Fibroblast of villous mesenchyme (primary cell): ENCODE data around the gene RAB35. TPM values are rescaled to one million over a fixed set of nuclear protein-coding genes. Genes with fewer than 3 reads are reported as not detected.
A peak's percentile ranks its signal among the peaks of the same experiment; 100 is the strongest.

ENCODE experiments used
- DNase-seq: peaks from one replicate; pipeline ENCODE4 v3.0.0-alpha.2; 2010; ENCODE audit warnings: low read depth
- H3K4me3 ChIP-seq: 2 replicates; pipeline ENCODE4 v1.5.1; 2011; ENCODE audit warnings: low read depth, mild to moderate bottlenecking, low read length
- total RNA-seq: library from RNA; depleted of rRNA; stranded (reverse); fragments of >200 nt; gene quantifications from 2 replicates; pipeline ENCODE4 v1.2.3, GENCODE V29; 2012
- TF ChIP-seq, protein P1 (sequence below): IDR thresholded peaks from 2 replicates; pipeline ENCODE4 v1.5.1; 2012; ENCODE audit warnings: low read depth, mild to moderate bottlenecking, low read length; ENCODE audit not compliant: insufficient read depth

The RAB35 gene
- total RNA-seq, 1 donor: 24.6 TPM

DNA sequence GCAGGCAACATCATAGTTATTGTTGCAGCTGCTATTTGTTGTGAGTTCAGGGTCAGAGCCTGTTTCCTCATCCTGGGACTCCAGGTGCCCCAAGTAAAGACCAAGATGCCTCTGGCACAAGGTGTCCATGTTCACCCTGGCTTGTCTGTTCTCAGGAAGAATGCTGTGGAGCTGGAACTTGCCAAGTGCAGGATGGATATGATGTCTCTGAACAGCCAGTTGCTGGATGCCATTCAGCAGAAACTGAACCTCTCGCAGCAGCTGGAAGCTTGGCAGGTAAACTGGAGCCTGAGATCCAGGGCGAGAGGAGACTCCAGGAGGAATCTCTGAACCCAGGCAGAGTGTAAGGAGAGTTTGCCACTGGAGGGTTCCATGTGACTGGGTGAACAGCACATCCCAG, 26.8 kb downstream of the RAB35 start:
- DNase-seq: no peak
- TF ChIP-seq, protein P1, sequence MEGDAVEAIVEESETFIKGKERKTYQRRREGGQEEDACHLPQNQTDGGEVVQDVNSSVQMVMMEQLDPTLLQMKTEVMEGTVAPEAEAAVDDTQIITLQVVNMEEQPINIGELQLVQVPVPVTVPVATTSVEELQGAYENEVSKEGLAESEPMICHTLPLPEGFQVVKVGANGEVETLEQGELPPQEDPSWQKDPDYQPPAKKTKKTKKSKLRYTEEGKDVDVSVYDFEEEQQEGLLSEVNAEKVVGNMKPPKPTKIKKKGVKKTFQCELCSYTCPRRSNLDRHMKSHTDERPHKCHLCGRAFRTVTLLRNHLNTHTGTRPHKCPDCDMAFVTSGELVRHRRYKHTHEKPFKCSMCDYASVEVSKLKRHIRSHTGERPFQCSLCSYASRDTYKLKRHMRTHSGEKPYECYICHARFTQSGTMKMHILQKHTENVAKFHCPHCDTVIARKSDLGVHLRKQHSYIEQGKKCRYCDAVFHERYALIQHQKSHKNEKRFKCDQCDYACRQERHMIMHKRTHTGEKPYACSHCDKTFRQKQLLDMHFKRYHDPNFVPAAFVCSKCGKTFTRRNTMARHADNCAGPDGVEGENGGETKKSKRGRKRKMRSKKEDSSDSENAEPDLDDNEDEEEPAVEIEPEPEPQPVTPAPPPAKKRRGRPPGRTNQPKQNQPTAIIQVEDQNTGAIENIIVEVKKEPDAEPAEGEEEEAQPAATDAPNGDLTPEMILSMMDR: no peak
- no peak overlapping the region for H3K4me3 ChIP-seq

DNA sequence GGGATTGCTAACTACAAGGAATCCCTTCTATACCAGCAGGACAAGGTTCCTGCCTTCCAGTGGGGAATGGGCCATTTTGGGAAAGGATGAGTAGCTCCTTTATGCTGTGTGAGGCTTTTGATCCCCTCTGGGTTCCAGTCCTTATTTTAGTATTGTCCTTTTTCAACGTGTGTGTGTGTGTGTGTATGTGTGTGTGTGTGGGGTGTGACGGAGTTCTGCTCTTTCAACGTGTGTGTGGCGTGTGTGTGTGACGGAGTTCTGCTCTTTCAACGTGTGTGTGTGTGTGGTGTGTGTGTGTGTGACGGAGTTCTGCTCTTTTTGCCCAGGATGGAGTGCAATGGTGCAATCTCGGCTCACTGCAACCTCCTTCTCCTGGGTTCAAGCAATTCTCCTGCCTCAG, 27.4 kb downstream of the RAB35 start:
- TF ChIP-seq, protein P1: no peak
- H3K4me3 ChIP-seq: no peak overlapping the region
- no peak for DNase-seq

DNA sequence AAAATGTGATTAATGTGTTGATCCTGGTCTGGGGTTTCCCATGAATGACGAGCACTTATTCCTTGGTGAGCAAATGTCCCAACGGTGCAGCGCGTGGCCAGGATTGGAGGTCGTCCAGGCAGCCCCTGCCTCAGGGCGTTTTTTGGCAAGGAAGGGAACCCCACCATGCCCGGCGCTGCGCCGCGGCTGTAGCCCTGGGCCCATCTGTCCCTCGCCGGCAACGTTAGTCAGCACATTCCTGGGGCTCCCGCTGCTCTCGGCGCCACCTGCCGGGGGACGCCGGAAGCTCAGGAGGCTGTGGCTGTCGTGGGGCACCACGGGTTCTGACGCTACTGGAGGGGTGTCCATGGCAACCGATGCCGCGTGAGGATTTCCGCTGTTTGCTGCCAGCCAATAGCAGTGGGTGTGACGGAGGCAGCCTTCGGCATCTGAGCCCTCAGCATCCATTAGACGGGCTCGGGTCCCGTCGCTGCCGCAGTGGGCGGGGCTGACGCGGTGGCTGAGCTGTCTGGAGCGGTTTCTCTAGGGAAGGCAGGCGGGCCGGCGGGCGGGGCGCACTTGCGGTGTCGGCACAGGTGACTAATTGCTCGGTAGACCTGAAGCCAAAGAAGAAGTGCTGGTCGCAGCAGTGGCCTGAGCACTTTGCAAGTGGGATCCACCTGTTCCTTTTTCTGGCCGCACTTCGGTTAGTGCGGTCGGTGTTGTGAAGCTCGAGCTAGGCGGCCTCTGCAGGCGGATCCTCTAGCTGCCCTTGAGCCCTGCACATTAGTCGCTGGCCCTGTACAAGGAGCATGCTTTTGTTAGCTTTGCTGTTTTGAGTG, 29.5 kb downstream of the RAB35 start:
- TF ChIP-seq, protein P1: peak; percentile 98
- DNase-seq: peak; percentile 98
- peak overlapping the region; percentile 51 for H3K4me3 ChIP-seq

DNA sequence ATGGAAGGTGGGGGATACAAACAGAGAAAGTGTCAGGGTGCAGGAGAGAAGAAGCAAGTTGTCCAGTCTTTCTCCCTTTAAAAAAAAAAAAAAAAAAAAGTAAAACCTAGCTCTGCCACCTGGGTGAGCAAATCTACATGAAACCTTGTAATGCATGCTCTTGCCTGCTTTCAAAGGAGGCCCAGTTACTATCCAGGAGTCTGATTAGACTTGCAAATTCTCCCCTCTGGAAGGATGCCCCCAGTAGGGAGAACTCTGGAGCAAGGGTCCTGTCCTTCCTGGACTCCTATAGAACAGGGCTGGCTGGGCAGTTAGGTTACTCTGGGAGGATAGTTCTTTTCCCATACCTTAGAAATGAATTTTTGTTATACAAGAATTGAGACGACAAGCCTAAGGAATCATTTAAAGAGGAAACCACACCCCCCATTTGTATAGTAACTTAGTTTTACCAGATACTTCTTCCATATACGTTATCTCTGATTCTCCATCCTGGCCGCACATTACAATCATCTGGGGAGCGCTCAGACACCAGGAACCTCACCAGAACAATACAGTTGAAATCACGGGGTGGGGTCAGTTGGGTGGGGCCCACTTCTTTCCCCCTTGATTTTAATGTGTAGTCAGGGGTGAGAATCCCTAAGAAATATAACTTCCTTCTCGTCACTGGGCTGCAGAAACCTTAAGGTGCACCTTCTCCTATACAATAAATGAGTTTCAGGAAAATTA, 30.5 kb downstream of the RAB35 start:
- TF ChIP-seq, protein P1: no peak
- no peak for DNase-seq
- H3K4me3 ChIP-seq: no peak overlapping the region

DNA sequence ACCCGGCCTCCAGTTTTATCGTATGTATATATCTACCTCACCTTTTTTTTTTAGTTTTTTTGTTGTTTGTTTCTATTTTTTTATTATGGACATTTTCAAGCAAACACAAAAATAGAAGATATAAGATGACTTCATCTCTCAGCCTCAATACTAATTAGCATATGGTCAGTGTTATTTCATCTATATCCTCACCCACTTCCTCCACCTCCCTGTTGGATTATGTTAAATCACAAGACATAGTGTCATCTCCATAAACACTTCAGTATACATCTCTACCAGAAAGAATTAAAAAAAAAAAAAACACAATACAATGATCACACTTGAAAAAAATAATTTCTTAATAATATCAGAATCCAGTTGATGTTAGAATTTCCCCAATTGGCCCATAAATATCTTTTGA, 34.9 kb downstream of the RAB35 start:
- DNase-seq: no peak
- TF ChIP-seq, protein P1: no peak
- no peak overlapping the region for H3K4me3 ChIP-seq

DNA sequence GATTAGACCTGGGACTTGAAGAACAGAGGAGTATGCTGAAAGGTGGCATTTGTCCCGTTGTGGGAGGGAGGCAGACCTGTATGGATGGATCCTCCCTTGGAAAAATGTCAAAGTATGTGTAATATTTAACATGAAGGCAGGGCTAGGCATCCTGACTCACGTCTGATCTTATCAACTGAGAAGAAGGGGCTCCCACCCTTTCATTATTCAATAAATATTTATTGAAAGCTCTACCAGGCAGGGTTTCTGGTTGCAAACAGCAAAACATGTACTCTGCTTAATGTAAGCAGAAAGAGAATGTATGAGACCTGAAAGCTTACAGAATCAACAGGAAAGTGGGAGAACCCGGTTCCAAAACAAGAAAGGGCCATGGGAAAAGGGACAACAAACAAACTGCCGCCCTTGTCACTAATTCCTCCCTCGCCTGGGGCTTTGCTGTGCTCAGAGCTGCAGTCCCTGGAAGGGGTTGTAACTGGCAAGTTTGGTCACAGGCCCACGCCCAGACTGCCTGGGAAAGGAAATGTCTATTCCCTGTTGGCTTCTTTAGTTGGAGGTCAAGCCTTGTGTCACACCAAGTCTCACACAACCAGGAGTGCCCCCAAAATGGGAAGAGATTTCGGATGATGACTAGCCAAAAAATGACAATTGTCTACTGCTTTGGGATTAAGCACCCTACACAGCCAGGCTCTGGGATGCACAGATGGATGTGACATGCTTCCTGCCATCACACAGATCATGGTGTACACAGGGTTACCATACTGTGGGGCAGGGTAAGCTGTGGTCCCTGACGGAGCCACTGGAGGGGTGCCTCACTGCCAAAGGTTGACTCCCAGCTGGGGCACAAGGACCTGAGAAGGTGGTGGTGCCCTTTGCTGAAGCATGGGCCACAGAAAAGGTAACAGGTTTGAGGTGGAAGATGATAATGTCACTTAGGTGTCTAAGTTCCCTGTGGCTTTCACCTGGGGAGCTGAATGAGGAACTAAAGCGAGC, 36.8 kb downstream of the RAB35 start:
- no peak overlapping the region for H3K4me3 ChIP-seq
- TF ChIP-seq, protein P1: no peak
- peak; percentile 8 for DNase-seq
